K562 (cell line): ENCODE results near the gene LOC128125822.

ENCODE experiments used
- ARID2 ChIP-seq: fragments of 450-650 bp; IDR thresholded peaks from 2 replicates; pipeline ENCODE4 v1.6.1; 2017; ENCODE audit warnings: antibody characterized with exemption, mild to moderate bottlenecking
- CTBP1 ChIP-seq: fragments of 450-650 bp; IDR thresholded peaks from 2 replicates; pipeline ENCODE4 v1.6.1; 2016; ENCODE audit warnings: borderline replicate concordance
- EHMT2 ChIP-seq: fragments of 450-650 bp; IDR thresholded peaks from 2 replicates; pipeline ENCODE4 v1.6.1; 2018; ENCODE audit warnings: antibody characterized with exemption
- HEY1 ChIP-seq: fragments of 250-450 bp; sonication (Bioruptor Pico); IDR thresholded peaks from 2 replicates; pipeline ENCODE4 v1.5.0; 2020; ENCODE audit warnings: mild to moderate bottlenecking, moderate library complexity, borderline replicate concordance
- KAT7 ChIP-seq: sonication (generic); formaldehyde crosslinking; IDR thresholded peaks from 2 replicates; pipeline ENCODE4 v1.8.0; 2022; ENCODE audit warnings: missing genetic modification reagents, mild to moderate bottlenecking, borderline replicate concordance
- NCOR1 ChIP-seq: fragments of 450-650 bp; IDR thresholded peaks from 2 replicates; pipeline ENCODE4 v1.6.1; 2016; ENCODE audit warnings: mild to moderate bottlenecking, moderate library complexity
- RB1 ChIP-seq: fragments of 450-650 bp; IDR thresholded peaks from 2 replicates; pipeline ENCODE4 v1.6.1; 2017; ENCODE audit warnings: low read depth, mild to moderate bottlenecking
- REST ChIP-seq, 2 experiments: fragments of 450-650 bp; formaldehyde crosslinking in 1 of 2; IDR thresholded peaks; 2 replicates each; pipeline versions ENCODE4 v1.4.0 to v1.6.1; 2014 to 2020; ENCODE audit warnings: mild to moderate bottlenecking in 2 of 2, borderline replicate concordance in 1 of 2, low read depth in 1 of 2
- SIN3B ChIP-seq: fragments of 450-650 bp; IDR thresholded peaks from 2 replicates; pipeline ENCODE4 v1.6.1; 2017; ENCODE audit warnings: low read depth, mild to moderate bottlenecking, moderate library complexity
- SIX5 ChIP-seq, 2 experiments: IDR thresholded peaks; 2 replicates each; pipeline ENCODE4 v1.6.1; 2011; ENCODE audit warnings: low read length in 2 of 2, borderline replicate concordance in 1 of 2, low read depth in 1 of 2, mild to moderate bottlenecking in 1 of 2, moderate library complexity in 1 of 2; ENCODE audit not compliant: insufficient read depth in 1 of 2
- SLC30A9 ChIP-seq: fragments of 250-450 bp; sonication (Bioruptor Pico); IDR thresholded peaks from 2 replicates; pipeline ENCODE4 v1.8.0; 2022; ENCODE audit warnings: mild to moderate bottlenecking, moderate library complexity
- TARDBP ChIP-seq: fragments of 450-650 bp; IDR thresholded peaks from 2 replicates; pipeline ENCODE4 v1.6.1; 2016
- TEAD4 ChIP-seq, 2 experiments: sonication (generic) in 1 of 2; formaldehyde crosslinking in 1 of 2; IDR thresholded peaks; 2 replicates each; pipeline versions ENCODE4 v1.6.1 to v1.8.0; 2012 to 2022; ENCODE audit warnings: borderline replicate concordance in 1 of 2, inconsistent platforms in 1 of 2, low read length in 1 of 2, mild to moderate bottlenecking in 1 of 2, missing genetic modification reagents in 1 of 2
- ZNF77 ChIP-seq: fragments of 250-450 bp; sonication (Bioruptor Pico); IDR thresholded peaks from 2 replicates; pipeline ENCODE4 v1.5.0; 2020
- TF ChIP-seq, protein P1 (sequence below), 2 experiments: IDR thresholded peaks; 2 replicates each; pipeline ENCODE4 v1.6.1; 2011; ENCODE audit warnings: borderline replicate concordance in 1 of 2, control low read depth in 1 of 2, low read depth in 1 of 2, low read length in 1 of 2, mild to moderate bottlenecking in 1 of 2, mixed read lengths in 1 of 2, moderate library complexity in 1 of 2; ENCODE audit not compliant: insufficient read depth in 1 of 2, insufficient read length in 1 of 2, poor library complexity in 1 of 2, severe bottlenecking in 1 of 2; ENCODE audit errors: extremely low read depth in 1 of 2

The LOC128125822 gene

DNA sequence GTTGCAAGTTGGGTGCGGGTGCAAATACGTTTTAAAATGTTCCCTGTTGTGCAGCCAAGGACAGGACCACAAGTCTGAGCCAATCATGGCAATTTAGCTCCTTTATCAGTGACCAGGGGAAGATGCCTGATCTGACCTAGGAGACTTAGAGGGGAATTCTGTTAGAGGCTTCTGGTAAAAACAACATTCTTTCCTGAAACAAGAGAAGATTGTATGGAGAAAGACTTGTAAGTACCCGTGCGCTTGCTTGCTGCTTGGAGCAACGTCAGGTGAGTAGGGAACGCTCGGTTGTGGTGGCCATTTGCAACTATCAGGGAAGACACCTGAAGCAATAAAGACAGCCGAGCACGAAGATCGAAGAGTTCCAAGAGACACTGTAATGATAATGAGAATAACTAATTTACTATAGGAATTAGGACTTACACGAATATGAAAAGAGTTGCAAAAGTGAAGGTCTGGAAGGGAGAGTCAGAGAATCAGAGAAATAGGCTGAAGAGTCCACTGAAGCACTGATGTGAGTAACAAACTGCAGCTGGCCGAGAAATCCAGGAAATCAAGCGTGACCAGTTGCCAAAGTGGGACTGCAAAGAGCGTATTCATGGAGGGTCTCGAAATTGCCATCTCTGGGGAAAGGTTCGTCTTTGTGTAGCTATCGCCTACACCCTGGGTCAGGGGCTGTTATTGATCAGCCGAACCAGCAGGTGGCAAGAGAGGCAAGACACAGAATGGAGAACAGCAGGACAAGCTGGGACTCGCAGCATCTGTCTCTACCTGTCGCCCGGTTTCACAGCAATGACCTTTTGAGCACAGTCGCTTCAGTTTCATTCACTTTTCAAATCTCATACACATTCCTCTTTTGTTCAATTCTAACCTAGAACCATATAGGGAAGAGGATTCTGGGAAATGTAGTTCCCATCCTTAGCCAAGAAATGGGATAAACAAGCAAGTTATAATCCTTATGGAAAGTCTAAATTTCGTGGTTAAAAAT is 26.1 kb downstream of the LOC128125822 start (continued):
- peak; percentile 76 for TF ChIP-seq REST (IDR thresholded peaks at IDR 0.05; ENCODE audit: borderline replicate concordance)
- TF ChIP-seq REST (CRISPR knock-in tag; IDR thresholded peaks at IDR 0.05; ENCODE audit: low read depth): no peak
- no peak for TF ChIP-seq NCOR1
- no peak for TF ChIP-seq TARDBP
- no peak for TF ChIP-seq ARID2
- TF ChIP-seq, protein P1, sequence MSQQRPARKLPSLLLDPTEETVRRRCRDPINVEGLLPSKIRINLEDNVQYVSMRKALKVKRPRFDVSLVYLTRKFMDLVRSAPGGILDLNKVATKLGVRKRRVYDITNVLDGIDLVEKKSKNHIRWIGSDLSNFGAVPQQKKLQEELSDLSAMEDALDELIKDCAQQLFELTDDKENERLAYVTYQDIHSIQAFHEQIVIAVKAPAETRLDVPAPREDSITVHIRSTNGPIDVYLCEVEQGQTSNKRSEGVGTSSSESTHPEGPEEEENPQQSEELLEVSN (IDR thresholded peaks at IDR 0.05; ENCODE audit: borderline replicate concordance in 1 of 2, extremely low read depth in 1 of 2, insufficient read depth in 1 of 2, insufficient read length in 1 of 2, low read depth in 1 of 2, low read length in 1 of 2, poor library complexity in 1 of 2, severe bottlenecking in 1 of 2): no peak
- TF ChIP-seq TEAD4 (IDR thresholded peaks at IDR 0.05; ENCODE audit: low read length): no peak
- TF ChIP-seq TEAD4 (CRISPR knock-in tag; IDR thresholded peaks at IDR 0.05; ENCODE audit: borderline replicate concordance): no peak
- TF ChIP-seq RB1: 0 out of 2 replicates have a peak, but pooled peaks have one; percentile 19
- no peak for TF ChIP-seq SIN3B
- peak; percentile 42; the same call in 1 of the 2 replicates for TF ChIP-seq EHMT2
- TF ChIP-seq SLC30A9 (CRISPR knock-in tag): no peak
- peak; percentile 60; the same call in 1 of the 2 replicates for TF ChIP-seq CTBP1
- TF ChIP-seq ZNF77 (CRISPR knock-in tag): no peak
- peak; percentile 33 to 34; a peak in 2 of 4 replicates for TF ChIP-seq SIX5 (IDR thresholded peaks at IDR 0.05; ENCODE audit: borderline replicate concordance in 1 of 2, insufficient read depth in 1 of 2, low read depth in 1 of 2, low read length in 2 of 2)
- TF ChIP-seq KAT7 (CRISPR knock-in tag): no peak
- TF ChIP-seq HEY1: no peak
